ENCODE measurements around the gene MPP7.
A peak's percentile ranks its signal among the peaks of the same experiment; 100 is the strongest.
"Not testable (repeated sequence)": the region's sequence is repeated elsewhere in the genome, so short reads cannot be mapped to it uniquely, and the experiment has no call there.

Gene MPP7

GRCh38 chr10:28302638-28303488, at the start of gene MPP7:
Gene MPP7, minus strand, starts transcription at chr10:28303064. Its CDS starts 64,460 bp downstream, at chr10:28238604.
- DNase-seq = peak; percentile 98

- no peak for DNase-seq
Measured at GRCh38 chr10:28349892-28350291, 47.0 kb upstream of the MPP7 start.

DNA sequence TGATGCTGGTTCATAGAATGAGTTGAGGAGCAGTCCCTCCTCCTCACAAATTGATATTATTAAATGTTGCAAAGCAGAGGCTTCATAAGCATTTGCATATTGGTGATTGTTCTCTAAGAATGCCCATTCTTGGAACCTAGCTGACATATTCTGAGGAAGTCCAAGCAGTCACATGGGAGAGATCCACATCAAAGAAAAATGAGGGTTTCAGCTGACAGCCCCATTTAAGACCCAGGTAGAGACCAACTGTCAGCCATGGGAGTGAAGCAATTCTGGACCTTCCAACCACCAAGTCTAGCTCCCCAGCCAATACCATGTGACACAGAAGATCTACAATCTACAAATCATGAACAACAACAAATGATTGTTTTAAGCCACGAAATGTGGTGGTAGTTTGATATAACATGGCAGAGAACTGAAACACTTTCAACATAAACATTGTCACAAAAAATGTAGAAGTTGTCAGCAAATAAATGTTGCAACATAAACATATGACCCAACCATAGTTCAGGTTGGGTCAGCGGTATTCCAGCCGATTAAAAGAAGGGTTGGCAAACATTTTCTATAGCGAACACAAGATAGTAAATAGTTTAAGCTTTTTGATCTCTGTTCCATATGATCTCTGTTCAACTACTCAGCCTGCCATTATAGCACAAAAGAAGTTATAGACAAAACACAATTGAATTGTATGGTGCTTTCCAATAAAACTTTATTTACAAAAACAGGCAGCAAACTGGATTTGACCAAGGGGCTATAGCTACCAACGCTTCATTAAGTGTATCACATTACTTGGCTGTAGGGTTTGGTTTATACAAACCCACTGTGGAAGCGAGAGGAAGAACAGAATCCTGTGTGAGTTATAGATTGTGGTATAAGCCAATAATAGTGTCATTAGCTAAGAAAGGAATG, 41.4 kb upstream of the MPP7 start:
- no peak for DNase-seq

GRCh38 chr10:28343252-28343651, 40.4 kb upstream of the MPP7 start:
- no peak for DNase-seq

- not testable (repeated sequence) for DNase-seq
Measured at GRCh38 chr10:28341679-28342078, 38.8 kb upstream of the MPP7 start.

- no peak for DNase-seq
Measured at GRCh38 chr10:28332726-28333125, 29.9 kb upstream of the MPP7 start.

DNA sequence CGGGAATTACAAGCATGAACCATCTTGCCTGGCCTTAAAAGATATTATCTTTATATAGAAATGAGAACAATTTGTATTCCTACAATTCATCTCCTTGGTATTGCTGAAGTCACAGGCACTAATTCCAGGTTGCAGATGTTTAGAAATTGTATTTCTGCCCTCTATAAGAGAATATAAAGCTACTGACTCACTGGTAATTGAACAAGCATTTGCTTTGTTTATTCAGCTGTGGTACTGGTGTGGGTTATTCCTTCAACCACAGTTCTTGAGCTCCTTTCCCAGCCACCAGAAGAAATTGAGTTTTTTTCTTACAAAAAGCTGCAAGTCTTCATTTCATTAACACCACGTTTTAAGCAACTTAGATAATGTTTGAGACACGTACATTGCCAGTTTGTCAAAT, 29.0 kb upstream of the MPP7 start:
- peak; percentile 89 for DNase-seq

DNA sequence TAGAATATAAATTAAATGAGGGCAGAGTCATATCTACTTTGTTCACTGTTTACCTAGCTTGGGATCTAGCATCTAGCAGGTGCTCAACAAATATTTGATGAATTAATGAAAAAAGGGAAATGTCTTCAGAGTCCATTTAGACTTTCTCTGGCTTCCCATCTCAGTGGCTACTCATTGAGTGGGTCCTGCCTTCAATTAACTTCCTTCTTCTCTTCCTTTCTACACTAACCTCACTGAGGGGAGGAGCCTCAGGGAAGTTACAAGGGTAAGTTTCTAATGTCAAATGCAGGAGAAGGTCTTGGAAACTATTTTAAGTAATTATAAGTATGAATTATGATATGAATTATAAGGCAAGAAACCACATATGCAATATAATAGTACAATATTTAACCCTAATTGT, 28.2 kb upstream of the MPP7 start:
- no peak for DNase-seq

DNA sequence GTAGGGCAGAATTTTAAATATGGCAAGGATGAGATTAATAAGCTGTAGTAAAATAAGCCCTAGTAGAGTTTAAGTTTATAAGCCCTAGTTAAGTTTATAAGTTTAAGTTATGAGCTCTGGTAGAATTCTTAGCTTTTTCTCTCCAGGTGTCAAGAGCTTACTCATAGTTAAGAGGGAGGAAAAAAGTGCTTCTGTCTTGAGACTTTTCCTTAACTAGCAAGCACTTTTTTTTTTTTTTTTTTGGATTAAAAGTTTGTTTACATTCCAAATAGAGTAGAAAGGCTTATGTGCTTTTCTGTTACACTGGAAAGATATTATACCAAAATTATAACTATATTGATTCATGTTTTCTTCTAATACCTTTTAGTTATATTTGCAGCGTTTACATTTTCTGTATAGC, 25.5 kb upstream of the MPP7 start:
- DNase-seq = no peak

- DNase-seq = peak; percentile 49
Measured at GRCh38 chr10:28327491-28327880, 24.6 kb upstream of the MPP7 start.

- peak; percentile 25 for DNase-seq
Measured at GRCh38 chr10:28326516-28327490, 23.9 kb upstream of the MPP7 start.

- DNase-seq = no peak
Measured at GRCh38 chr10:28320799-28321198, 17.9 kb upstream of the MPP7 start.

- DNase-seq = peak; percentile 42
Measured at GRCh38 chr10:28320090-28320489, 17.2 kb upstream of the MPP7 start.

DNA sequence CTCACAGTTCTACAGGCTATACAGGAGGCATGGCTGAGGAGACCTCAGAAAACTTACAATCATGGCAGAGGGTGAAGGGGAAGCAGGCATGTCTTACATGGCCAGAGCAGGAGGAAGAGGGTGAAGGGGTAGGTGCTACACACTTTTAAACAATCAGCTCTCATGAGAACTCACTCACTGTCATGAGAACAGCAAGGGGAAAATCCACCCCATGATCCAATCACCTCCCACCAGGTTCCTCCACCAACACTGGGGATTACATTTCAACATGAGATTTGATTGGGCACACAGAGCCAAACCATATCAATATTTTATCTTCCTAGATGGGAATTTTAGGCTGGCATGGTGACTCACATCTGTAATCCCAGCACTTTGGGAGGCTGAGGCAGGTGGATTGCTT, 16.2 kb upstream of the MPP7 start:
- not testable (repeated sequence) for DNase-seq

DNA sequence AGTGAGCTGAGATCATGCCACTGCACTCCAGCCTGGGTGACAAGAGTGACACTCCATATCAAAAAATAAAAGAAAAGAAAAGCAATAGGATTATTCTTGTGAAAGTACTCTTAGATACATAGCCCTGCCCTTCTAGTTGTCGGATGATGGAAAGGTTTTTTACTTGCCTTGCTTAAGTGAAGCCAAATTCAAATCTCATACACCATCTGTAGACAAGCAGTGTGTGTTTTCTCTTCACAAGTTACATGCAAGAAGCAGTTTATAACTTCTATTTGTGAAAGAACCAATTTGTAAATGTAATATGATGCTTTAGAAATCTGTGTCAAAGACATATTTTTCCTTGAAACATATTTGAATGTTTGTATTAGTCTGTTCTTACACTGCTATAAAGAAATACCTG, 15.8 kb upstream of the MPP7 start:
- DNase-seq = no peak

- DNase-seq = peak; percentile 53
Measured at GRCh38 chr10:28317760-28318159, 14.9 kb upstream of the MPP7 start.

DNA sequence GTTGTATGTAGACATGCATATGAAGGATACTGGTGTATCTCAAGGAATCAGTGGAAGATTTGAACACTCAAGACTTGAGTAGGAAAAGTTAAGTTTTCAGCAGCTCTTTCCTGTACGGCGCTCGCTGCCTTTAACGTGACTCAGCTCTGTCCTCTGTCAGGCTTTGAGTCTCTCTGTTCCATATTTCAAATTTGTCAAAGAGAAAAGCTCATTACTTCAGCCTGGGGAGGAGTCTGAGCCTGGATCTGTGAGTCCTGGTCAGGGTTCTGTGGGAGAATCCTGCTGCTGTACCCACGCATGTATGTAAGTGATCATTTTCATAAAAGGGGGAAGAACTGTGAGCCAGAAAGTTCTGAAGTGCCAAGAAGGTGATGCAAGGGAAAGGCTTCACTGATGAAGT, 13.8 kb upstream of the MPP7 start:
- DNase-seq = no peak

DNA sequence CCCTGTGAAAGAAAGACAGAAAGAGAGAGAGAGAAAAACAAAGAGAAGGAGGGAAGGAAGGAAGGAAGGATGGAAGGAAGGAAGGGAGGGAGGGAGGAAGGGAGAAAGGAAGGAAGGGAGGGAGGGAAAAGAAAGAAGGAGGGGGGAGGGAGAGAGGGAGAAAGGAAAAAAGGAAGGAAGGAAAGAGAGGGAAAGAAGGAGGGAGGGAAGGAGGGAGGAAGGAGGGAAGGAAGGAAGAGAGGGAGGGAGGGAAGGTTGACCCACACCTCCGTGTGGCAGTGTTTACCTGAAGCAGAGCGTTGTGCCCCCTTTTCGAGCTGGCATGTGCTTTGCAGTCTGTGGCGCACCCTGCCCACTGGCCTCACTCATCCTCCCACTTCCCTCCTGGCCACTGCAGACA, 12.3 kb upstream of the MPP7 start:
- DNase-seq = no peak

DNA sequence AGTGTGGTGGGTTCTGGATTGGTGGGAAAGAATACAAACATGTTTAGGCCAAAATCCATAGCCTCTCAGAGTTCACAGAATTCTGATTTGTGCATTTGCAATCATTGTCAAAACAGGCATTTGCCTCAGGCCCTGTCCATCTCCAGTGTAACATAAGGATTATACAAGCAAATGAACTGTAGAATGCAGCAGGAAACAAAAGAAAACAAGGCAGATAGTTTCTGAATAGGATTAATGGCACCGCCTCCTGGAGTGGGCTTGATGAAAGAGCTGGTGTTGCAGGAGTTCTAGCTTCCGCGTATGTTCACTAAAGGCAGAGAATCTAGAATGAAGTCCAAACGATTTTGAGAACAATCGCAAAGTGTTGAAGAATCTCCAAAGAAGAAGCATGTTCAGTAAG, 11.3 kb upstream of the MPP7 start:
- DNase-seq = no peak

GRCh38 chr10:28312572-28312971, 9.7 kb upstream of the MPP7 start:
- DNase-seq = no peak

- DNase-seq = no peak
Measured at GRCh38 chr10:28311104-28311503, 8.2 kb upstream of the MPP7 start.

- DNase-seq = no peak
Measured at GRCh38 chr10:28307267-28307666, 4.4 kb upstream of the MPP7 start.

- no peak for DNase-seq
Measured at GRCh38 chr10:28305553-28305952, 2.7 kb upstream of the MPP7 start.

All from EL (cell line).